ENCODE measurements around the gene SETD1B.
A peak's percentile ranks its signal among the peaks of the same experiment; 100 is the strongest.

Gene SETD1B

DNA sequence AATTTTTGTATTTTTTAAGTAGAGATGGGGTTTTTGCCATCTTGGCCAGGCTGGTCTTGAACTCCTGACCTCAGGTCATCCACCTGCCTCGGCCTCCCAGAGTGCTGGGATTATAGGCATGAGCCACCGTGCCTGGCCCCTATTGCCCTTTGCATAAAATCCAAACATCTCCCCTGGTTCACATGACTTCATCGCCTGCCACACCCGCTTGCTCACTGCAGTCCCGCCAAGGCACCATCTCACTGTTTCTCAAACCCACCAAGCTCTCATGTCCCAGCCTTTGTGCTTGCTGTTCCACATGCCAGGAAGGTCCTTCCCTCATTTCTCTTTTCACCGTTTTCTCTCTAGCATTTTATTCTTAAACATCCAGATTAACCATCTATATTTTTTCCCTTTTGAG lies 20.0 kb upstream of the SETD1B start:
- no peaks in the 10 kb centered on the region for H3F3A ChIP-seq (ENCODE audit: insufficient read depth, low read length)

DNA sequence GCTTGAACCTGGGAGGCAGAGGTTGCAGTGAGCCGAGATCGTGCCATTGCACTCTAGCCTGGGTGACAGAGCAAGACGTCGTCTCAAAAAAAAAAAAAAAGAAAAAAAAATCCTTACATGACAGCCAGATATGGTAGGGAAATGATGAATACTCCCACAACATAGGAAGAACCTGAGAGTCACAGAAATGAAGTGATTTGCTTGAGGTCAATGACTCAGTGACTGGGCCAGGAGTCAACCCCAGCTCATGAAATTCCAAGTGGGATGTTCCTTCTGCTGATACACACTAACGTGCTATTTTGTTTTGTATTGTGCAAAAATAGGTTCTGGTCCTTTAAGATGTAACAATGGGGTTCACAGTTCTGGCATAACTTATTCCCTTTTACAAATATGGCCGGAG lies 19.3 kb upstream of the SETD1B start:
- no peak for TF ChIP-seq EZH2 (IDR thresholded peaks at IDR 0.05; ENCODE audit: borderline replicate concordance, low read length)
- TF ChIP-seq, protein P1, sequence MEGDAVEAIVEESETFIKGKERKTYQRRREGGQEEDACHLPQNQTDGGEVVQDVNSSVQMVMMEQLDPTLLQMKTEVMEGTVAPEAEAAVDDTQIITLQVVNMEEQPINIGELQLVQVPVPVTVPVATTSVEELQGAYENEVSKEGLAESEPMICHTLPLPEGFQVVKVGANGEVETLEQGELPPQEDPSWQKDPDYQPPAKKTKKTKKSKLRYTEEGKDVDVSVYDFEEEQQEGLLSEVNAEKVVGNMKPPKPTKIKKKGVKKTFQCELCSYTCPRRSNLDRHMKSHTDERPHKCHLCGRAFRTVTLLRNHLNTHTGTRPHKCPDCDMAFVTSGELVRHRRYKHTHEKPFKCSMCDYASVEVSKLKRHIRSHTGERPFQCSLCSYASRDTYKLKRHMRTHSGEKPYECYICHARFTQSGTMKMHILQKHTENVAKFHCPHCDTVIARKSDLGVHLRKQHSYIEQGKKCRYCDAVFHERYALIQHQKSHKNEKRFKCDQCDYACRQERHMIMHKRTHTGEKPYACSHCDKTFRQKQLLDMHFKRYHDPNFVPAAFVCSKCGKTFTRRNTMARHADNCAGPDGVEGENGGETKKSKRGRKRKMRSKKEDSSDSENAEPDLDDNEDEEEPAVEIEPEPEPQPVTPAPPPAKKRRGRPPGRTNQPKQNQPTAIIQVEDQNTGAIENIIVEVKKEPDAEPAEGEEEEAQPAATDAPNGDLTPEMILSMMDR (IDR thresholded peaks at IDR 0.05; ENCODE audit: low read length), result no peak
- no peaks in the 10 kb centered on the region for H3F3A ChIP-seq (ENCODE audit: insufficient read depth, low read length)
- no peak overlapping the region for H3K4me3 ChIP-seq (ENCODE audit: low read depth, low read length, poor library complexity, severe bottlenecking)
- peak overlapping the region; percentile 53 for H3K27ac ChIP-seq (ENCODE audit: low read depth, low read length, poor library complexity, severe bottlenecking)
- H3K4me1 ChIP-seq (ENCODE audit: insufficient read depth, low read length, severe bottlenecking), result peaks cover 61% of the 10 kb centered on the region
- no peaks in the 10 kb centered on the region for H3K27me3 ChIP-seq (ENCODE audit: insufficient read depth, low read length)
- no peak overlapping the region for H3K9ac ChIP-seq (ENCODE audit: low read length)
- peaks cover 19% of the 10 kb centered on the region; the same call in 1 of the 2 replicates for H3K36me3 ChIP-seq (ENCODE audit: insufficient read depth, low read length)
- H3K4me2 ChIP-seq (ENCODE audit: low read length), result peak overlapping the region; percentile 21; the same call in 1 of the 2 replicates
- H3K9me2 ChIP-seq (ENCODE audit: low read depth, low read length), result no peaks in the 10 kb centered on the region
- no peak overlapping the region for H2AFZ ChIP-seq (ENCODE audit: low read length)
- H4K20me1 ChIP-seq (ENCODE audit: insufficient read depth, low read length), result no peaks in the 10 kb centered on the region
- H3K79me2 ChIP-seq (ENCODE audit: insufficient read depth, low read length), result no peaks in the 10 kb centered on the region
- no peaks in the 10 kb centered on the region for H3K9me3 ChIP-seq (ENCODE audit: low read length)

More for the DNA sequence above, 20.0 kb upstream of the SETD1B start:
- Histone ChIP-seq H3K27ac (ENCODE audit: low read depth, low read length, poor library complexity, severe bottlenecking) (peak overlapping the region; percentile 18), H3K4me1 (ENCODE audit: insufficient read depth, low read length, severe bottlenecking) (peaks cover 54% of the 10 kb centered on the region), H4K20me1 (ENCODE audit: insufficient read depth, low read length) (no peaks in the 10 kb centered on the region), H3K9me2 (ENCODE audit: low read depth, low read length) (no peaks in the 10 kb centered on the region), H3K79me2 (ENCODE audit: insufficient read depth, low read length) (no peaks in the 10 kb centered on the region), H3K4me3 (ENCODE audit: low read depth, low read length, poor library complexity, severe bottlenecking) (no peak overlapping the region), H3K36me3 (ENCODE audit: insufficient read depth, low read length) (peaks cover 26% of the 10 kb centered on the region; the same call in 1 of the 2 replicates), H3K9ac (ENCODE audit: low read length) (no peak overlapping the region), H3K9me3 (ENCODE audit: low read length) (no peaks in the 10 kb centered on the region), H3K27me3 (ENCODE audit: insufficient read depth, low read length) (no peaks in the 10 kb centered on the region), H3K4me2 (ENCODE audit: low read length) (no peak overlapping the region), H2AFZ (ENCODE audit: low read length) (no peak overlapping the region)
- TF ChIP-seq, protein P1 (IDR thresholded peaks at IDR 0.05; ENCODE audit: low read length), result no peak
- TF ChIP-seq EZH2 (IDR thresholded peaks at IDR 0.05; ENCODE audit: borderline replicate concordance, low read length), result no peak

DNA sequence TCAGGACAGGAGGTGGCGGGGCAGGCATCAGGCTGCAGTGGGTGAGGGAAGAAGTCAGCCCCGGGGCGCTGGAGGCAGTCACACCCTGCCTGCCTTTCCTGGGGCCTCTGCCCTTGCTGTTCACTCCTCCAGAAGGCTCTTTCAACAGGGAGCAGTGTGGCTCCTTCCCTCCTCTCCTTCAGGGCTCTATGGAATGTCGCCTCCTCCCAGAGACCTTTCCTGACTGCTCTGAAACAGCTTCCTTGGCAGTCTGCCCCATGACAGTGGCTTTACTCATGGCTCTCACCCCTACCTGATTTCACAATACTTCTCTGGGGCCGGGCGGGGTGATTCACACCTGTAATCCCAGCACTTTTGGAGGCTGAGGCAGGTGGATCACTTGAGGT lies 17.4 kb upstream of the SETD1B start:
- Histone ChIP-seq H3K4me3 (ENCODE audit: low read depth, low read length, poor library complexity, severe bottlenecking) (no peak overlapping the region), H3K9me3 (ENCODE audit: low read length) (no peaks in the 10 kb centered on the region), H3K9me2 (ENCODE audit: low read depth, low read length) (no peaks in the 10 kb centered on the region), H3K4me1 (ENCODE audit: insufficient read depth, low read length, severe bottlenecking) (peaks cover 74% of the 10 kb centered on the region), H3K27me3 (ENCODE audit: insufficient read depth, low read length) (no peaks in the 10 kb centered on the region), H3K36me3 (ENCODE audit: insufficient read depth, low read length) (peaks cover 5% of the 10 kb centered on the region; the same call in 1 of the 2 replicates), H2AFZ (ENCODE audit: low read length) (no peak overlapping the region), H4K20me1 (ENCODE audit: insufficient read depth, low read length) (no peaks in the 10 kb centered on the region), H3K4me2 (ENCODE audit: low read length) (no peak overlapping the region), H3K9ac (ENCODE audit: low read length) (no peak overlapping the region), H3F3A (ENCODE audit: insufficient read depth, low read length) (no peaks in the 10 kb centered on the region), H3K27ac (ENCODE audit: low read depth, low read length, poor library complexity, severe bottlenecking) (peak overlapping the region; percentile 91), H3K79me2 (ENCODE audit: insufficient read depth, low read length) (no peaks in the 10 kb centered on the region)
- no peak for TF ChIP-seq EZH2 (IDR thresholded peaks at IDR 0.05; ENCODE audit: borderline replicate concordance, low read length)
- TF ChIP-seq, protein P1 (IDR thresholded peaks at IDR 0.05; ENCODE audit: low read length), result no peak

All from OCI-LY1 (cell line).